WTC11 (cell line): ENCODE results near the gene PPP5C. TPM values are rescaled to one million over a fixed set of nuclear protein-coding genes. Genes with fewer than 3 reads are reported as not detected.

Experiments
- ATAC-seq: fragments of 200-7000 bp; cut with Tn5 transposase; 2 replicates; pipeline ENCODE4 v1.10.0; 2021; ENCODE audit warnings: mild to moderate bottlenecking, moderate library complexity
- CTCF ChIA-PET: fragments of 300-600 bp; sonication (Branson Sonifier 250); formaldehyde crosslinking; loops from one replicate; lab custom pipeline; 2021; ENCODE audit warnings: antibody characterized with exemption; lab: Charles Lee
- POLR2A ChIA-PET: fragments of 350-600 bp; sonication (Branson Sonifier 250); formaldehyde crosslinking; loops from one replicate; lab custom pipeline; 2021; ENCODE audit warnings: antibody characterized with exemption; lab: Charles Lee
- DNase-seq: peaks from one replicate; pipeline ENCODE4 v3.0.0; 2021; ENCODE audit warnings: low spot score
- H3K27ac Mint-ChIP-seq: 2 replicates; pipeline ENCODE4 v1.8.0; 2021; ENCODE audit warnings: mixed read lengths
- H3K27me3 Mint-ChIP-seq: 2 replicates; pipeline ENCODE4 v1.8.0; 2021; ENCODE audit warnings: low read depth, mild to moderate bottlenecking, moderate library complexity, mixed read lengths
- H3K36me3 Mint-ChIP-seq: 2 replicates; pipeline ENCODE4 v1.8.0; 2021; ENCODE audit warnings: mixed read lengths
- H3K4me1 Mint-ChIP-seq: 2 replicates; pipeline ENCODE4 v1.8.0; 2022; ENCODE audit warnings: mixed read lengths
- H3K4me3 Mint-ChIP-seq: 2 replicates; pipeline ENCODE4 v1.8.0; 2021; ENCODE audit warnings: mild to moderate bottlenecking, moderate library complexity, mixed read lengths
- H3K9me3 Mint-ChIP-seq: 2 replicates; pipeline ENCODE4 v1.8.0; 2021; ENCODE audit warnings: mixed read lengths
- ATF1 ChIP-seq: sonication (generic); formaldehyde crosslinking; IDR thresholded peaks from 2 replicates; pipeline ENCODE4 v1.8.1; 2023; ENCODE audit warnings: mild to moderate bottlenecking, moderate library complexity, missing genetic modification reagents
- ETV6 ChIP-seq: sonication (generic); formaldehyde crosslinking; IDR thresholded peaks from 2 replicates; pipeline ENCODE4 v1.8.1; 2022; ENCODE audit warnings: mild to moderate bottlenecking, missing genetic modification reagents
- FOXJ3 ChIP-seq: sonication (generic); formaldehyde crosslinking; IDR thresholded peaks from 2 replicates; pipeline ENCODE4 v1.9.0; 2021; ENCODE audit warnings: missing genetic modification reagents, mild to moderate bottlenecking, borderline replicate concordance
- IRF2 ChIP-seq: sonication (generic); formaldehyde crosslinking; IDR thresholded peaks from 2 replicates; pipeline ENCODE4 v1.8.0; 2022; ENCODE audit warnings: low read depth, missing genetic modification reagents, borderline replicate concordance
- KAT7 ChIP-seq: sonication (generic); formaldehyde crosslinking; IDR thresholded peaks from 2 replicates; pipeline ENCODE4 v1.8.1; 2023; ENCODE audit warnings: missing genetic modification reagents, mild to moderate bottlenecking, borderline replicate concordance
- MXD4 ChIP-seq: fragments of 250-450 bp; sonication (Bioruptor Pico); IDR thresholded peaks from 2 replicates; pipeline ENCODE4 v1.8.0; 2021; ENCODE audit warnings: mild to moderate bottlenecking, moderate library complexity, borderline replicate concordance
- NR1H2 ChIP-seq: sonication (generic); formaldehyde crosslinking; IDR thresholded peaks from 2 replicates; pipeline ENCODE4 v1.9.0; 2021; ENCODE audit warnings: mild to moderate bottlenecking, moderate library complexity, missing genetic modification reagents
- SOX15 ChIP-seq: fragments of 250-450 bp; sonication (Bioruptor Pico); IDR thresholded peaks from 2 replicates; pipeline ENCODE4 v1.9.0; 2021; ENCODE audit warnings: mild to moderate bottlenecking
- ZNF138 ChIP-seq: sonication (generic); formaldehyde crosslinking; conservative IDR thresholded peaks from 2 replicates; pipeline ENCODE4 v1.8.1; 2022; ENCODE audit warnings: mild to moderate bottlenecking, moderate library complexity, missing genetic modification reagents
- ZNF232 ChIP-seq: sonication (generic); formaldehyde crosslinking; IDR thresholded peaks from 2 replicates; pipeline ENCODE4 v1.8.0; 2022; ENCODE audit warnings: mild to moderate bottlenecking, missing genetic modification reagents
- ZNF317 ChIP-seq: sonication (generic); formaldehyde crosslinking; IDR thresholded peaks from 2 replicates; pipeline ENCODE4 v1.8.1; 2023; ENCODE audit warnings: low read depth, mild to moderate bottlenecking, moderate library complexity, missing genetic modification reagents, borderline replicate concordance
- ZNF671 ChIP-seq: fragments of 250-450 bp; sonication (Bioruptor Pico); IDR thresholded peaks from 2 replicates; pipeline ENCODE4 v1.8.0; 2021; ENCODE audit warnings: mild to moderate bottlenecking
- total RNA-seq: library from RNA; stranded (reverse); gene quantifications from 3 replicates; pipeline ENCODE4 v1.2.3, GENCODE V29; 2021
- TF ChIP-seq, protein P1 (sequence below): fragments of 250-450 bp; sonication (Bioruptor Pico); IDR thresholded peaks from 2 replicates; pipeline ENCODE4 v1.9.0; 2021; ENCODE audit warnings: moderate library complexity, mild to moderate bottlenecking, inconsistent platforms, borderline replicate concordance
- TF ChIP-seq, protein P2 (sequence below): sonication (generic); formaldehyde crosslinking; IDR thresholded peaks from 2 replicates; pipeline ENCODE4 v1.8.1; 2023; ENCODE audit warnings: mild to moderate bottlenecking, missing genetic modification reagents
- TF ChIP-seq, protein P3 (sequence below): sonication (generic); formaldehyde crosslinking; IDR thresholded peaks from 2 replicates; pipeline ENCODE4 v1.8.0; 2023; ENCODE audit warnings: missing genetic modification reagents, mild to moderate bottlenecking, borderline replicate concordance
- TF ChIP-seq, protein P4 (sequence below): sonication (generic); formaldehyde crosslinking; conservative IDR thresholded peaks from 2 replicates; pipeline ENCODE4 v1.8.1; 2023; ENCODE audit warnings: mild to moderate bottlenecking, low read depth, missing genetic modification reagents, moderate library complexity

The PPP5C gene
- total RNA-seq, 1 experiment from 2014 or later, result 107 TPM

DNA sequence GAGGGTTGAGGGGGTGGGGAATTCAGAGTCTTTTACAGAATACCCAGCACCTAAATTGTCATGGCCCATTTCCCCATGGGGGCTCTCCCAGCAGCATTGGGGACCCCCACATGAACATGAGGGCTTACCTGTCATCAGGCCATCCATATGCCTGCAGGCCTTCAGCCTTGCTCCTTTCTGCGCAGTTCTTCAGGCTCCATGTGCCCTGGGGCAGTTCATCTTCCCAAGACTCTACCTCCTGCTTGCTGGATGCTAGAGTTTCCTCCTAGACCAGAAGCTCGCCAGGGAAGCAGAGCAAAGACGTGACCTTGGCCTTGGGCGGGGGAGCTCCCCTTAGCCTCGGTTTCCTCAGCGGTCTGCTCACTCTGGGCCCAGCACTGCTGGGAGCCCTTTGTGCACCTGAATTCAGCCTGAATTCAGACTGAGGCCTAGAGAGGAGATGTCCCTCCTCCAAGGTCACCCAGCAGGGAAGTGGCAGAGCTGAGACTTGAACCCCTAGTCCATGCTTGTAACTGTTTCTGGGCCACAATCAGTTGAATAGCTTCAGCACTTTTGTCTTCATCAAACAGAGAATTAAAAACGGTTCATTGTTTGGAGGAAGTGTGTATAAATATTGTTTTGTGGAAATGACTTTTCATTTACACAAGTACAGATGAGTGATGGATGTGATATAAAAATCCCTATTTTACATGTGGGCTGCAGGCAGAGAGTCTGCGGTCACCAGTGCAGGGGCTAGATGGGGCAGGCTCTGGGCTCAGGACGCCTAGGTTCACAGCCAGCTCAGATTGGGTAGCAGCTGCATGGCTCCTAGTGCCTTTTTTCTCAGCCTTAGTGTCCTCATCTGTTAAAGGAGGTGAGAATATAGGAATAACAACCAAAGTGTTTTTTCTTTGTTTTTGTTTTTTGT is 9.5 kb downstream of the PPP5C start:
- H3K9me3 Mint-ChIP-seq, result no peaks in the 10 kb centered on the region
- no peak overlapping the region for H3K27ac Mint-ChIP-seq
- peaks cover 42% of the 10 kb centered on the region for H3K36me3 Mint-ChIP-seq
- TF ChIP-seq, protein P1, sequence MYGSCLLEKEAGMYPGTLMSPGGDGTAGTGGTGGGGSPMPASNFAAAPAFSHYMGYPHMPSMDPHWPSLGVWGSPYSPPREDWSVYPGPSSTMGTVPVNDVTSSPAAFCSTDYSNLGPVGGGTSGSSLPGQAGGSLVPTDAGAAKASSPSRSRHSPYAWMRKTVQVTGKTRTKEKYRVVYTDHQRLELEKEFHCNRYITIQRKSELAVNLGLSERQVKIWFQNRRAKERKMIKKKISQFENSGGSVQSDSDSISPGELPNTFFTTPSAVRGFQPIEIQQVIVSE, result no peak
- TF ChIP-seq NR1H2 (no peak), MXD4 (CRISPR knock-in tag) (no peak), FOXJ3 (CRISPR knock-in tag) (no peak), ETV6 (CRISPR knock-in tag) (no peak), ZNF671 (CRISPR knock-in tag) (no peak), IRF2 (CRISPR knock-in tag) (no peak), KAT7 (CRISPR knock-in tag) (no peak), ZNF138 (CRISPR knock-in tag) (no peak), ZNF317 (CRISPR knock-in tag) (no peak), ZNF232 (CRISPR knock-in tag) (no peak), ATF1 (CRISPR knock-in tag) (no peak), SOX15 (CRISPR knock-in tag) (no peak)
- TF ChIP-seq, protein P2, sequence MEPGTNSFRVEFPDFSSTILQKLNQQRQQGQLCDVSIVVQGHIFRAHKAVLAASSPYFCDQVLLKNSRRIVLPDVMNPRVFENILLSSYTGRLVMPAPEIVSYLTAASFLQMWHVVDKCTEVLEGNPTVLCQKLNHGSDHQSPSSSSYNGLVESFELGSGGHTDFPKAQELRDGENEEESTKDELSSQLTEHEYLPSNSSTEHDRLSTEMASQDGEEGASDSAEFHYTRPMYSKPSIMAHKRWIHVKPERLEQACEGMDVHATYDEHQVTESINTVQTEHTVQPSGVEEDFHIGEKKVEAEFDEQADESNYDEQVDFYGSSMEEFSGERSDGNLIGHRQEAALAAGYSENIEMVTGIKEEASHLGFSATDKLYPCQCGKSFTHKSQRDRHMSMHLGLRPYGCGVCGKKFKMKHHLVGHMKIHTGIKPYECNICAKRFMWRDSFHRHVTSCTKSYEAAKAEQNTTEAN, result no peak
- TF ChIP-seq, protein P3, sequence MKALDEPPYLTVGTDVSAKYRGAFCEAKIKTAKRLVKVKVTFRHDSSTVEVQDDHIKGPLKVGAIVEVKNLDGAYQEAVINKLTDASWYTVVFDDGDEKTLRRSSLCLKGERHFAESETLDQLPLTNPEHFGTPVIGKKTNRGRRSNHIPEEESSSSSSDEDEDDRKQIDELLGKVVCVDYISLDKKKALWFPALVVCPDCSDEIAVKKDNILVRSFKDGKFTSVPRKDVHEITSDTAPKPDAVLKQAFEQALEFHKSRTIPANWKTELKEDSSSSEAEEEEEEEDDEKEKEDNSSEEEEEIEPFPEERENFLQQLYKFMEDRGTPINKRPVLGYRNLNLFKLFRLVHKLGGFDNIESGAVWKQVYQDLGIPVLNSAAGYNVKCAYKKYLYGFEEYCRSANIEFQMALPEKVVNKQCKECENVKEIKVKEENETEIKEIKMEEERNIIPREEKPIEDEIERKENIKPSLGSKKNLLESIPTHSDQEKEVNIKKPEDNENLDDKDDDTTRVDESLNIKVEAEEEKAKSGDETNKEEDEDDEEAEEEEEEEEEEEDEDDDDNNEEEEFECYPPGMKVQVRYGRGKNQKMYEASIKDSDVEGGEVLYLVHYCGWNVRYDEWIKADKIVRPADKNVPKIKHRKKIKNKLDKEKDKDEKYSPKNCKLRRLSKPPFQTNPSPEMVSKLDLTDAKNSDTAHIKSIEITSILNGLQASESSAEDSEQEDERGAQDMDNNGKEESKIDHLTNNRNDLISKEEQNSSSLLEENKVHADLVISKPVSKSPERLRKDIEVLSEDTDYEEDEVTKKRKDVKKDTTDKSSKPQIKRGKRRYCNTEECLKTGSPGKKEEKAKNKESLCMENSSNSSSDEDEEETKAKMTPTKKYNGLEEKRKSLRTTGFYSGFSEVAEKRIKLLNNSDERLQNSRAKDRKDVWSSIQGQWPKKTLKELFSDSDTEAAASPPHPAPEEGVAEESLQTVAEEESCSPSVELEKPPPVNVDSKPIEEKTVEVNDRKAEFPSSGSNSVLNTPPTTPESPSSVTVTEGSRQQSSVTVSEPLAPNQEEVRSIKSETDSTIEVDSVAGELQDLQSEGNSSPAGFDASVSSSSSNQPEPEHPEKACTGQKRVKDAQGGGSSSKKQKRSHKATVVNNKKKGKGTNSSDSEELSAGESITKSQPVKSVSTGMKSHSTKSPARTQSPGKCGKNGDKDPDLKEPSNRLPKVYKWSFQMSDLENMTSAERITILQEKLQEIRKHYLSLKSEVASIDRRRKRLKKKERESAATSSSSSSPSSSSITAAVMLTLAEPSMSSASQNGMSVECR (CRISPR knock-in tag), result no peak
- TF ChIP-seq, protein P4, sequence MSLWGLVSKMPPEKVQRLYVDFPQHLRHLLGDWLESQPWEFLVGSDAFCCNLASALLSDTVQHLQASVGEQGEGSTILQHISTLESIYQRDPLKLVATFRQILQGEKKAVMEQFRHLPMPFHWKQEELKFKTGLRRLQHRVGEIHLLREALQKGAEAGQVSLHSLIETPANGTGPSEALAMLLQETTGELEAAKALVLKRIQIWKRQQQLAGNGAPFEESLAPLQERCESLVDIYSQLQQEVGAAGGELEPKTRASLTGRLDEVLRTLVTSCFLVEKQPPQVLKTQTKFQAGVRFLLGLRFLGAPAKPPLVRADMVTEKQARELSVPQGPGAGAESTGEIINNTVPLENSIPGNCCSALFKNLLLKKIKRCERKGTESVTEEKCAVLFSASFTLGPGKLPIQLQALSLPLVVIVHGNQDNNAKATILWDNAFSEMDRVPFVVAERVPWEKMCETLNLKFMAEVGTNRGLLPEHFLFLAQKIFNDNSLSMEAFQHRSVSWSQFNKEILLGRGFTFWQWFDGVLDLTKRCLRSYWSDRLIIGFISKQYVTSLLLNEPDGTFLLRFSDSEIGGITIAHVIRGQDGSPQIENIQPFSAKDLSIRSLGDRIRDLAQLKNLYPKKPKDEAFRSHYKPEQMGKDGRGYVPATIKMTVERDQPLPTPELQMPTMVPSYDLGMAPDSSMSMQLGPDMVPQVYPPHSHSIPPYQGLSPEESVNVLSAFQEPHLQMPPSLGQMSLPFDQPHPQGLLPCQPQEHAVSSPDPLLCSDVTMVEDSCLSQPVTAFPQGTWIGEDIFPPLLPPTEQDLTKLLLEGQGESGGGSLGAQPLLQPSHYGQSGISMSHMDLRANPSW, result no peak
- ChIA-PET CTCF (interaction anchor here (0.9 to 1.6 kb wide), 2 partner anchors 9 to 16 kb away, joined by 3 to 4 read pairs; partner anchors contain the start of gene PPP5C), POLR2A (no interaction called here)
- H3K4me1 Mint-ChIP-seq, result peaks cover 6% of the 10 kb centered on the region
- ATAC-seq, result no peak
- DNase-seq, result no peak
- no peak overlapping the region for H3K4me3 Mint-ChIP-seq
- no peaks in the 10 kb centered on the region for H3K27me3 Mint-ChIP-seq
